Body of pancreas (tissue), 4 donors: ENCODE data around the gene CCDC51. TPM values are rescaled to one million over a fixed set of nuclear protein-coding genes. Genes with fewer than 3 reads are reported as not detected.
A peak's percentile ranks its signal among the peaks of the same experiment; 100 is the strongest.

Experiments used
- ATAC-seq: fragments of 150-250 bp; one replicate; pipeline ENCODE4 v1.9.1; 2016
- DNase-seq, 4 donors: peaks; one replicate each; pipeline ENCODE4 v3.0.0-alpha.2; 2019
- H3K27ac ChIP-seq, 4 donors: fragments of 200-600 bp; sonication (generic); 1 replicate in 3 of 4; 2 replicates in 1 of 4; pipeline versions ENCODE4 v1.5.1 to v1.6.1; 2016 to 2019; ENCODE audit warnings: mild to moderate bottlenecking in 1 of 4, mixed read lengths in 1 of 4, moderate library complexity in 1 of 4
- H3K27me3 ChIP-seq, 2 donors: fragments of 200-600 bp; sonication (generic); one replicate each; pipeline ENCODE4 v1.6.0; 2016; ENCODE audit warnings: mild to moderate bottlenecking in 1 of 2
- H3K36me3 ChIP-seq, 2 donors: fragments of 200-600 bp; sonication (generic); replicated peaks in 1 of 2; 2 replicates each; pipeline ENCODE4 v1.5.1; 2016; ENCODE audit warnings: low read depth in 2 of 2; ENCODE audit not compliant: insufficient read depth in 1 of 2
- H3K4me1 ChIP-seq: fragments of 200-600 bp; sonication (generic); one replicate; pipeline ENCODE4 v1.6.0; 2016
- H3K4me3 ChIP-seq, 2 donors: fragments of 200-600 bp; sonication (generic); 1 replicate in 1 of 2; 2 replicates in 1 of 2; pipeline ENCODE4 v1.5.1; 2016 to 2019
- H3K9me3 ChIP-seq, 3 donors: fragments of 200-600 bp; sonication (generic); 1 replicate in 2 of 3; 2 replicates in 1 of 3; pipeline ENCODE4 v1.5.1; 2016
- POLR2A ChIP-seq, 3 donors: fragments of 450-650 bp; IDR thresholded peaks; one replicate each; pipeline ENCODE4 v1.6.1; 2016; ENCODE audit warnings: antibody characterized with exemption in 3 of 3, mild to moderate bottlenecking in 2 of 3
- WGBS, 2 donors: methylation state at CpG; one replicate each; pipeline ENCODE4 v1.1.5; 2017; 5-methylcytosine and 5-hydroxymethylcytosine counted together
- intact Hi-C: fragments of 100-400 bp; cut with DNase I; formaldehyde crosslinking; loops from one replicate; pipeline ENCODE4 v1.15.1; 2023
- total RNA-seq, 2 donors: library from RNA; depleted of rRNA; stranded (reverse); fragments of >200 nt; gene quantifications; one replicate each; pipeline ENCODE4 v1.1.0, GENCODE V29; 2016
- TF ChIP-seq, protein P1 (sequence below), 7 experiments: fragments of 450-650 bp in 4 of 7; fragments of 200-600 bp in 3 of 7; sonication (generic) in 3 of 7; IDR thresholded peaks; one replicate each; pipeline ENCODE4 v1.5.1; 2016 to 2019; ENCODE audit warnings: antibody characterized with exemption in 7 of 7

The CCDC51 gene
- total RNA-seq, 2 donors from 2014 or later: 0.33 to 2.6 TPM

DNA sequence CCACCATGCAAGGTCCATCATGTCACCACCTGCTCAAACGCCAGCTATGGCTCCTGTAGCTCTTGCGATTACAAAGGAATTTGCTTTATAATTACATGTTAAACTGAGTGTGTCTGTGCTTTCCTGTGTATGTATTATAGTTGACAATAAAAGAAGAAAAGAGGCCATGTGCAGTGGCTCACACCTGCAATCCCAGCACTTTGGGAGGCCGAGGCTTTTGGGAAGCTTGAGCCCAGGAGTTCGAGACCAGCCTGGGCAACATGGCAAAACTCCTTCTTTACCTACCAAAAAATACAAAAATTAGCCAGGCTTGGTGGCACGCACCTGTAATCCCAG, 33.7 kb upstream of the CCDC51 start:
- WGBS, 2 donors: 59 to 64% methylated on average over 5 of the region's 5 CpGs
- ATAC-seq (no peak), DNase-seq (no peak)
- intact Hi-C loops: no loop called here
- no peak for TF ChIP-seq POLR2A (IDR thresholded peaks at IDR 0.05)
- TF ChIP-seq, protein P1, sequence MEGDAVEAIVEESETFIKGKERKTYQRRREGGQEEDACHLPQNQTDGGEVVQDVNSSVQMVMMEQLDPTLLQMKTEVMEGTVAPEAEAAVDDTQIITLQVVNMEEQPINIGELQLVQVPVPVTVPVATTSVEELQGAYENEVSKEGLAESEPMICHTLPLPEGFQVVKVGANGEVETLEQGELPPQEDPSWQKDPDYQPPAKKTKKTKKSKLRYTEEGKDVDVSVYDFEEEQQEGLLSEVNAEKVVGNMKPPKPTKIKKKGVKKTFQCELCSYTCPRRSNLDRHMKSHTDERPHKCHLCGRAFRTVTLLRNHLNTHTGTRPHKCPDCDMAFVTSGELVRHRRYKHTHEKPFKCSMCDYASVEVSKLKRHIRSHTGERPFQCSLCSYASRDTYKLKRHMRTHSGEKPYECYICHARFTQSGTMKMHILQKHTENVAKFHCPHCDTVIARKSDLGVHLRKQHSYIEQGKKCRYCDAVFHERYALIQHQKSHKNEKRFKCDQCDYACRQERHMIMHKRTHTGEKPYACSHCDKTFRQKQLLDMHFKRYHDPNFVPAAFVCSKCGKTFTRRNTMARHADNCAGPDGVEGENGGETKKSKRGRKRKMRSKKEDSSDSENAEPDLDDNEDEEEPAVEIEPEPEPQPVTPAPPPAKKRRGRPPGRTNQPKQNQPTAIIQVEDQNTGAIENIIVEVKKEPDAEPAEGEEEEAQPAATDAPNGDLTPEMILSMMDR (IDR thresholded peaks at IDR 0.05): no peak
- H3K4me1 ChIP-seq: peaks cover 45% of the 10 kb centered on the region
- H3K27me3 ChIP-seq: no peaks in the 10 kb centered on the region
- H3K36me3 ChIP-seq: peaks cover 0 to 2% of the 10 kb centered on the region in 2 donors
- no peaks in the 10 kb centered on the region for H3K9me3 ChIP-seq
- peak overlapping the region; percentile 93 to 98 (median 96) for H3K27ac ChIP-seq
- no peak overlapping the region for H3K4me3 ChIP-seq

DNA sequence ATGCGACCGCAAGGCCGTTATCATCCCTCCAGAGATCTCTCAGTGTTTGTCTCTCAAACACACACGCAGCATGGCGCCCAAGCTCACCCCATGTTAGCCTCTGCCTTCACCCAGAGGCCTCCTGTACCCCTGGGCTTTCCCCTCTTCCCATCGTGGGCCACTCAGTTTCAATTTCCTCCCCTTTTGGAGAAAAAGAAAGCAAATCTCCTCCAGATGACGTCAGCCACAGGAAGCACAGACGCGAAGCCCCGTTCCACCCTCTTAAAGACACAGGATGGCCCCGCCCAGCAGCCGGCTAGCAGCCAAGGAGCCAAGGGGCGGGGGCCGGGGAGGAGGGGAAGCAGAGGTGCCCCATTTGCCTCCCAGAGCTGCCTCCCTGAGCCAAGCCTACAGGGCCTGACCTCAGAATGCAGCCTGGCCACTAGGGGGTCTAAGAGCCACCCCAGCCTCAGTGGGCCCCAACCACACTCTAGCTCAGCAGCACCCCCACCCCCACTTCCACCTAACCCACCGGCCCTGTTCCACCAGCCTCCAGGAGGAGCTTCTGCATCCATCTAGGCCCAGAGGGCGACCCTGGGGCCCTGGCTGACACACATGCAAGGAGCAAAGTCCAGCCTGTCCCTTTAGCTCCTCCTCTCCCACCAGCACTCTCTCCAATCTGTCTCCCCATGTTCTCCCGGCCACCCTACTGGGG, 33.2 kb upstream of the CCDC51 start:
- H3K27ac ChIP-seq: peak overlapping the region; percentile 93 to 98 (median 96)
- H3K36me3 ChIP-seq: peaks cover 0 to 2% of the 10 kb centered on the region in 2 donors
- TF ChIP-seq POLR2A (IDR thresholded peaks at IDR 0.05): peak; percentile 40 to 79 (median 78)
- TF ChIP-seq, protein P1 (IDR thresholded peaks at IDR 0.05): peak in 6 of 7 experiments; percentile 23 to 57 (median 44)
- 2 to 3% methylated on average over 6 to 17 of the region's 17 CpGs for WGBS, 2 donors
- intact Hi-C loops: no loop called here
- no peaks in the 10 kb centered on the region for H3K27me3 ChIP-seq
- H3K4me1 ChIP-seq: peaks cover 50% of the 10 kb centered on the region
- H3K9me3 ChIP-seq: no peaks in the 10 kb centered on the region
- H3K4me3 ChIP-seq: peak overlapping the region; percentile 42 to 79
- ATAC-seq (peak; percentile 88), DNase-seq (peak; percentile 86 to 94 (median 92))

DNA sequence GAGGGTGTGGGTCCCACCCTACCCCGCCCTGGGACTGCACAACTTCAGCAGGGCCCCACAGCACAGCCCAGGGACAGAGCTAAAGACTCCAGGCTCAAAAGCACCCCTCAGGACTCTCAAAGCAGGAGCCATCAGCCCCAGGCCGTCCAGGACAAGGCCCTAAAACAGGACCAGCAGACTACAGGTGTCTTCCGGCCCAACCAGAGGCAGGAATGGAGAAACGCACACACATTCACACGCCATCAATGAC, 32.7 kb upstream of the CCDC51 start:
- no peak for TF ChIP-seq POLR2A (IDR thresholded peaks at IDR 0.05)
- TF ChIP-seq, protein P1 (IDR thresholded peaks at IDR 0.05): no peak
- ATAC-seq: peak; percentile 31
- Histone ChIP-seq H3K27me3 (no peaks in the 10 kb centered on the region), H3K4me3 (peak overlapping the region; percentile 42 to 79), H3K27ac (peak overlapping the region; percentile 93 to 98 (median 96)), H3K9me3 (no peaks in the 10 kb centered on the region), H3K36me3 (peaks cover 0 to 2% of the 10 kb centered on the region in 2 donors), H3K4me1 (peaks cover 54% of the 10 kb centered on the region)
- no peak for DNase-seq
- intact Hi-C loops: no loop called here
- WGBS, 2 donors: 0 to 20% methylated on average over 1 to 5 of the region's 5 CpGs

DNA sequence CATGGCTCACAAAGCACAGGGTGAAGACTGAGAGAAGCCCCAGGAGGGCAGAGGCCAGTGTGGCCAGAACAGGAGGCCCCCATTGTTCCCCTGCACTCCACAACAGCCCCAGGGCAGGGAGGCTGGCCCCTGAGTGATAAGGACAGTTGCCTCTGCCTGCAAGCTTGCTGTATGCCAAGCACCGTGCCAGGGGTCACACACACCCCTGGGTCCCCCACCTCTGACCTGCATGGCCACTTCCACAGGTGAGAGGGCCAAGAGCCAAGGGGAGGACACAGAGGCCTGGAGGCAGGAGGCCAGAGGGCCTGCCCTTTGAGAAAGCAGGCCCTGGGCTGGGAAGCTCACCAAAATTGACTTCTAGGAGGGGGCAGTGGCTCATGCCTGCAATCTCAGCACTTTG, 30.4 kb upstream of the CCDC51 start:
- H3K9me3 ChIP-seq: no peaks in the 10 kb centered on the region
- H3K36me3 ChIP-seq: peaks cover 0 to 2% of the 10 kb centered on the region in 2 donors
- no peak overlapping the region for H3K4me3 ChIP-seq
- intact Hi-C loops: no loop called here
- H3K27me3 ChIP-seq: no peaks in the 10 kb centered on the region
- ATAC-seq (no peak), DNase-seq (no peak)
- WGBS, 2 donors: 30 to 47% methylated on average over 1 of the region's 1 CpG
- H3K4me1 ChIP-seq: peaks cover 73% of the 10 kb centered on the region
- H3K27ac ChIP-seq: peak overlapping the region in 2 of 4 donors; percentile 26 to 31
- TF ChIP-seq POLR2A (IDR thresholded peaks at IDR 0.05): no peak
- TF ChIP-seq, protein P1 (IDR thresholded peaks at IDR 0.05): no peak
